DND-41 (cell line): ENCODE data around the gene SCN2A.

ENCODE experiments used
- ATAC-seq: fragments of 200-7000 bp; cut with Tn5 transposase; 3 replicates; pipeline ENCODE4 v1.9.1; 2021; ENCODE audit warnings: low read depth; ENCODE audit not compliant: insufficient read depth
- DNase-seq: peaks from one replicate; pipeline ENCODE4 v3.0.0-alpha.2; 2020
- H2AFZ ChIP-seq: 2 replicates; pipeline ENCODE4 v1.6.0; 2012; ENCODE audit warnings: low read depth, low read length
- H3K27ac ChIP-seq: 2 replicates; pipeline ENCODE4 v1.5.1; 2012; ENCODE audit warnings: low read length, inconsistent platforms
- H3K27me3 ChIP-seq: fragments of 200-600 bp; sonication (generic); 2 replicates; pipeline ENCODE4 v1.6.0; 2012; ENCODE audit warnings: low read length, mild to moderate bottlenecking, inconsistent platforms; ENCODE audit not compliant: insufficient read depth, poor library complexity
- H3K36me3 ChIP-seq: 2 replicates; pipeline ENCODE4 v1.5.1; 2012; ENCODE audit warnings: low read length, inconsistent platforms; ENCODE audit not compliant: insufficient read depth
- H3K4me1 ChIP-seq: 2 replicates; pipeline ENCODE4 v1.5.1; 2012; ENCODE audit warnings: mild to moderate bottlenecking, low read length; ENCODE audit not compliant: insufficient read depth
- H3K4me2 ChIP-seq: 2 replicates; pipeline ENCODE4 v1.6.0; 2012; ENCODE audit warnings: mild to moderate bottlenecking, moderate library complexity, low read length, inconsistent platforms; ENCODE audit not compliant: insufficient read depth
- H3K4me3 ChIP-seq, 2 experiments: fragments of 200-600 bp in 1 of 2; shearing (Covaris generic) in 1 of 2; 2 replicates each; pipeline ENCODE4 v1.5.1; 2012 to 2016; ENCODE audit warnings: inconsistent platforms in 2 of 2, low read length in 2 of 2, mild to moderate bottlenecking in 2 of 2, low read depth in 1 of 2, moderate library complexity in 1 of 2
- H3K79me2 ChIP-seq: 2 replicates; pipeline ENCODE4 v1.6.0; 2012; ENCODE audit warnings: low read length, inconsistent platforms; ENCODE audit not compliant: insufficient read depth
- H3K9ac ChIP-seq: 2 replicates; pipeline ENCODE4 v1.6.0; 2012; ENCODE audit warnings: low read depth, mild to moderate bottlenecking, inconsistent platforms, low read length, moderate library complexity
- H3K9me3 ChIP-seq: 2 replicates; pipeline ENCODE4 v1.5.1; 2012; ENCODE audit warnings: low read length, moderate library complexity, mild to moderate bottlenecking, inconsistent platforms; ENCODE audit not compliant: insufficient read depth, severe bottlenecking
- H4K20me1 ChIP-seq: 2 replicates; pipeline ENCODE4 v1.6.0; 2012; ENCODE audit warnings: low read length; ENCODE audit not compliant: insufficient read depth
- CTCF ChIP-seq: IDR thresholded peaks from 2 replicates; pipeline ENCODE4 v1.5.1; 2012; ENCODE audit warnings: borderline replicate concordance, low read length, moderate library complexity, mild to moderate bottlenecking; ENCODE audit not compliant: poor library complexity, severe bottlenecking; ENCODE audit errors: extremely low read depth
- EZH2 ChIP-seq: IDR thresholded peaks from 3 replicates; pipeline ENCODE4 v1.6.1; 2012; ENCODE audit warnings: borderline replicate concordance, low read depth, mild to moderate bottlenecking, moderate library complexity, low read length, inconsistent platforms; ENCODE audit not compliant: severe bottlenecking

The SCN2A gene

GRCh38 chr2:165402162-165402561 lies 162.9 kb downstream of the SCN2A start:
- no peaks in the 10 kb centered on the region for H4K20me1 ChIP-seq

GRCh38 chr2:165406173-165406572 lies 167.0 kb downstream of the SCN2A start:
- H3K9ac ChIP-seq, result no peak overlapping the region
- DNase-seq, result no peak
- H3K4me2 ChIP-seq, result no peak overlapping the region

More at GRCh38 chr2:165402162-165402561, 162.9 kb downstream of the SCN2A start:
- ATAC-seq, result no peak
- H3K27ac ChIP-seq, result no peak overlapping the region
- no peak overlapping the region for H3K9ac ChIP-seq
- H3K27me3 ChIP-seq, result no peaks in the 10 kb centered on the region
- H3K4me3 ChIP-seq, result no peak overlapping the region
- H3K4me2 ChIP-seq, result no peak overlapping the region
- H3K79me2 ChIP-seq, result no peaks in the 10 kb centered on the region
- DNase-seq, result no peak
- no peaks in the 10 kb centered on the region for H3K9me3 ChIP-seq
- TF ChIP-seq EZH2 (no peak), CTCF (no peak)
- no peaks in the 10 kb centered on the region for H3K4me1 ChIP-seq
- no peaks in the 10 kb centered on the region for H3K36me3 ChIP-seq
- no peak overlapping the region for H2AFZ ChIP-seq

GRCh38 chr2:165407466-165407865 lies 168.3 kb downstream of the SCN2A start:
- no peaks in the 10 kb centered on the region for H3K79me2 ChIP-seq
- no peak overlapping the region for H3K4me2 ChIP-seq
- TF ChIP-seq CTCF (no peak), EZH2 (no peak)
- H3K27me3 ChIP-seq, result no peaks in the 10 kb centered on the region
- no peaks in the 10 kb centered on the region for H3K9me3 ChIP-seq
- no peak overlapping the region for H3K4me3 ChIP-seq
- H3K27ac ChIP-seq, result no peak overlapping the region
- ATAC-seq (no peak), DNase-seq (no peak)
- no peaks in the 10 kb centered on the region for H4K20me1 ChIP-seq
- no peaks in the 10 kb centered on the region for H3K4me1 ChIP-seq
- H3K9ac ChIP-seq, result no peak overlapping the region
- H3K36me3 ChIP-seq, result no peaks in the 10 kb centered on the region
- no peak overlapping the region for H2AFZ ChIP-seq

More at GRCh38 chr2:165406173-165406572, 167.0 kb downstream of the SCN2A start:
- peak; percentile 45; the same call in 2 of the 3 replicates for ATAC-seq
- TF ChIP-seq EZH2, result no peak
- no peak for TF ChIP-seq CTCF
- Histone ChIP-seq H3K36me3 (no peaks in the 10 kb centered on the region), H3K9me3 (no peaks in the 10 kb centered on the region), H2AFZ (no peak overlapping the region), H3K27me3 (no peaks in the 10 kb centered on the region), H3K79me2 (no peaks in the 10 kb centered on the region), H3K27ac (no peak overlapping the region), H3K4me3 (no peak overlapping the region), H3K4me1 (no peaks in the 10 kb centered on the region), H4K20me1 (no peaks in the 10 kb centered on the region)

- H3K4me2 ChIP-seq, result no peak overlapping the region
- DNase-seq, result no peak
- H2AFZ ChIP-seq, result no peak overlapping the region
- no peak overlapping the region for H3K4me3 ChIP-seq
- no peaks in the 10 kb centered on the region for H3K27me3 ChIP-seq
- H3K27ac ChIP-seq, result no peak overlapping the region
- H3K79me2 ChIP-seq, result no peaks in the 10 kb centered on the region
- no peak for TF ChIP-seq EZH2
- no peak for TF ChIP-seq CTCF
- H3K36me3 ChIP-seq, result no peaks in the 10 kb centered on the region
- no peak overlapping the region for H3K9ac ChIP-seq
- no peaks in the 10 kb centered on the region for H4K20me1 ChIP-seq
- ATAC-seq, result no peak
- H3K9me3 ChIP-seq, result no peaks in the 10 kb centered on the region
- H3K4me1 ChIP-seq, result no peaks in the 10 kb centered on the region
Observed at GRCh38 chr2:165408186-165408585, 169.0 kb downstream of the SCN2A start.
